Activated naive CD8-positive, alpha-beta T cell treated with anti-CD3 and anti-CD28 coated beads for 36 hours (primary cell): ENCODE results near the gene NUMB. TPM values are rescaled to one million over a fixed set of nuclear protein-coding genes. Genes with fewer than 3 reads are reported as not detected.
"Not testable (repeated sequence)": the region's sequence is repeated elsewhere in the genome, so short reads cannot be mapped to it uniquely, and the experiment has no call there.

ENCODE experiments used
- DNase-seq: peaks from one replicate; pipeline ENCODE4 v3.0.0; 2021
- H3K27ac Mint-ChIP-seq: one replicate; pipeline ENCODE4 v1.8.0; 2022; ENCODE audit warnings: mild to moderate bottlenecking, moderate library complexity, mixed read lengths
- H3K27me3 Mint-ChIP-seq: one replicate; pipeline ENCODE4 v1.8.0; 2022; ENCODE audit warnings: mild to moderate bottlenecking, mixed read lengths
- H3K36me3 Mint-ChIP-seq: one replicate; pipeline ENCODE4 v1.8.0; 2021; ENCODE audit warnings: mild to moderate bottlenecking, mixed read lengths
- H3K4me1 Mint-ChIP-seq: one replicate; pipeline ENCODE4 v1.8.0; 2021; ENCODE audit warnings: mixed read lengths
- H3K4me3 Mint-ChIP-seq: one replicate; pipeline ENCODE4 v1.8.0; 2022; ENCODE audit warnings: mild to moderate bottlenecking, moderate library complexity, mixed read lengths
- H3K9me3 Mint-ChIP-seq: one replicate; pipeline ENCODE4 v1.8.0; 2022; ENCODE audit warnings: mixed read lengths
- total RNA-seq, 2 experiments: library from RNA; stranded (reverse); gene quantifications; one replicate each; pipeline ENCODE4 v1.2.3, GENCODE V29; 2021

The NUMB gene
- total RNA-seq, 2 experiments from 2014 or later, result 27.3 to 32.4 TPM

DNA sequence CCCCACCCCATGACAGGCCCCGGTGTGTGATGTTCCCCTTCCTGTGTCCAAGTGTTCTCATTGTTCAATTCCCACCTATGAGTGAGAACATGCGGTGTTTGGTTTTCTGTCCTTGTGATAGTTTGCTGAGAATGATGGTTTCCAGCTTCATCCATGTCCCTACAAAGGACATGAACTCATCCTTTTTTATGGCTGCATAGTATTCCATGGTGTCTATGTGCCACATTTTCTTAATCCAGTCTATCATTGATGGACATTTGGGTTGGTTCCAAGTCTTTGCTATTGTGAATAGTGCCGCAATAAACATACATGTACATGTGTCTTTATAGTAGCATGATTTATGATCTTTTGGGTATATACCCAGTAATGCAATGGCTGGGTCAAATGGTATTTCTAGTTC lies 52.1 kb downstream of the NUMB start:
- peaks cover 20% of the 10 kb centered on the region for H3K36me3 Mint-ChIP-seq
- not testable (repeated sequence) for H3K4me3 Mint-ChIP-seq, H3K27me3 Mint-ChIP-seq, DNase-seq, H3K4me1 Mint-ChIP-seq, H3K27ac Mint-ChIP-seq, H3K9me3 Mint-ChIP-seq

DNA sequence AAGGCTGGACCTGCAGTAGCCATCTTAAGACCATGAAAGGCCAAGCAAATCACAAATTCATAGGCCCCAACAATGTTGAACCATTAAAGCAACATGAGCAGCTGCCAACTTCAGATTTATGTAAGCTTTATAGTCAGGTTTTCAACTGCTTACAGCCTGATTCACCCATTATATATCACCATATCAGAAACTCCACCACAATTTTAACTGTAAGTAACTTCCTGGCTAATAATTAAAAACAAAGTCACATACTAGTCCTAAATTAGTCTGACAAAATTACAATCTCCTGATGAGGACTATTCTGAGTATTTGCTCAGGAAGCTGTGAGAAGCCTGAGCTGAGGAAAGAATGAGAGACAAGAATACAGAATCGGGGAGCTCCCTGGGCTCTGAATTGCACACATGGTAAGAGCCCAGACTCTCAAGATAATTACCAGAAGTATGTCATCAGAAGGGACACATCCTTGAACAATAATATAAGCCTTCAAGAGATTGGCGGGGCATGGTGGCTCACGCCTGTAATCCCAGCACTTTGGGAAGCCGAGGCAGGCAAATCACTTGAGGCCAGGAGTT lies 55.1 kb downstream of the NUMB start:
- H3K4me3 Mint-ChIP-seq, result no peak overlapping the region
- no peak for DNase-seq
- H3K36me3 Mint-ChIP-seq, result peaks cover 14% of the 10 kb centered on the region
- H3K4me1 Mint-ChIP-seq, result peaks cover 4% of the 10 kb centered on the region
- no peak overlapping the region for H3K27ac Mint-ChIP-seq
- peaks cover 3% of the 10 kb centered on the region for H3K9me3 Mint-ChIP-seq
- H3K27me3 Mint-ChIP-seq, result no peaks in the 10 kb centered on the region

DNA sequence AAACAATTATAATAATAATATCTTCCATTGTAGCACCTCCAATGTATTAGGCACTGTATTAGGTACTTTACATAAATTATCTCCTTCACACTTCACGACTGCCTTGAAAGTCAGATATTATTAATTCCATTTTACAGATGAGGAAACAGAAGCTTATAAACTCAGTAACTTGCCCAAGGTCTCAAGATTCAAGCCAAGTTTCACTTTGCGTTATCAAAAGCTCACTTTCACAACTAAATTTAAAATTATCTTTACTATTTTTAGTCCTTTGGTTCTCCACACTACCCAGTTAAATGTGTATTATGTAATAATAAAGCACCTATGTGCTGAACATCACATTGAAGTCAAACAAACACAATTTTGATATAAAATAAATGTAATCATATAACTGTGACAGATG lies 55.8 kb downstream of the NUMB start:
- Mint-ChIP-seq H3K27me3 (no peaks in the 10 kb centered on the region), H3K9me3 (peaks cover 3% of the 10 kb centered on the region), H3K36me3 (peaks cover 14% of the 10 kb centered on the region), H3K27ac (no peak overlapping the region), H3K4me1 (peaks cover 4% of the 10 kb centered on the region), H3K4me3 (no peak overlapping the region)
- no peak for DNase-seq

DNA sequence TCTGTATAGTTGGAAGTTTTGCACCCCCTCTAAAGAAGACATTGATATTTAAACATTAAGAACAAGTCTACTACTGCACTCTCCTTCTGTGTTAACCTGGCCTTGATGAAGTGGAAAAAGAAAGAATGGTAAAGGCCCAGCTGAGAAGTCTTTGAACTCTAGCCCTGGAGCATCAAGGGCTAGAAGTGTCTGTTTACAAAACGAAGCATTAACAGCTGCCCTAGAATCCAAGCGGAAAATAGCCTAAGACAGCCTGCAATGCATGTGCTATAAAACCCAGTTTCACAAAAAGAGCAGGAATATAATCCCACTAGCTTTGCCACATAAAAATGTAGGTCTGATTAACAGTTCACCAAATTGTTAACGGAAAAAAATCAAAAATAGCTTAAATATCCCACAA lies 60.5 kb downstream of the NUMB start:
- peaks cover 2% of the 10 kb centered on the region for H3K36me3 Mint-ChIP-seq
- H3K27me3 Mint-ChIP-seq, result no peaks in the 10 kb centered on the region
- H3K4me3 Mint-ChIP-seq, result no peak overlapping the region
- no peak for DNase-seq
- no peak overlapping the region for H3K27ac Mint-ChIP-seq
- peaks cover 11% of the 10 kb centered on the region for H3K4me1 Mint-ChIP-seq
- no peaks in the 10 kb centered on the region for H3K9me3 Mint-ChIP-seq

DNA sequence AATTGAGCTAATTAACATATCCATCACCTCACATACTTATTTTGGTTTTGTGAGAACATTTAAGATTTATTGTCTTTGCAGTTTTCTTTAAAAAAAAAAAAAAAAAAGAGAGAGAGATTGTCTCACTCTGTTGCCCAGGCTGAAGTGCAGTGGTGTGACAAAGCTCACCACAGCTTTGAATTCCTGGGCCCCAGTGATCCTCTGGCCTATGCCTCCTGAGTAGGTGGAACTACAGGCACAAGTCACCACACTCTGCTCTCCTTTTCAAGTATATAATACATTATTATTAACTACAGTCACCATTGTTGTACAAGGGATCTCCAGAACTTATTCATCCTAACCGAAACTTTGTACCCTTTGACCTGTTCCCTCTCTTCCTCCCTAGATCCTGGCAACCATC lies 64.0 kb downstream of the NUMB start:
- Mint-ChIP-seq H3K4me3 (no peak overlapping the region), H3K9me3 (no peaks in the 10 kb centered on the region), H3K27ac (no peak overlapping the region), H3K4me1 (peaks cover 15% of the 10 kb centered on the region), H3K36me3 (peaks cover 2% of the 10 kb centered on the region), H3K27me3 (no peaks in the 10 kb centered on the region)
- no peak for DNase-seq

DNA sequence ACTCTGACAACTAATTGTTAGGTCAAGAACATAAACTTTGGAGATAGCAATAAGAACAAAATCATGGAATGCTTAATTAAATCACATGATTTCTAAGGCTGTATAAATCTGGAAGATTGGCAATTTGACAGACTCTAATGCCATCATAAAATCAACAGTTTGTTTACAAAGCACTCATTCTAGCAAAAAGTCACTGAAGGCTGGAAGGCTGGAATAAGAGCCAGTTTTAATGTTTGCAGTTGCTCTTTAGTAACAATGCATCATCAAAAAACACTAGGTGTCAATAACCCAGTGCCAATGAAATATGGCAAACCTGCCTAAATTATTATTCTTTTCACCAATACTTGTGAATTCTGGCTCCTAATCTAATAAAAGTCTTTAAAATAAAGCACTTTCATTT lies 65.0 kb downstream of the NUMB start:
- Mint-ChIP-seq H3K36me3 (peaks cover 2% of the 10 kb centered on the region), H3K4me1 (peaks cover 15% of the 10 kb centered on the region), H3K4me3 (no peak overlapping the region), H3K9me3 (no peaks in the 10 kb centered on the region), H3K27me3 (no peaks in the 10 kb centered on the region), H3K27ac (no peak overlapping the region)
- no peak for DNase-seq

DNA sequence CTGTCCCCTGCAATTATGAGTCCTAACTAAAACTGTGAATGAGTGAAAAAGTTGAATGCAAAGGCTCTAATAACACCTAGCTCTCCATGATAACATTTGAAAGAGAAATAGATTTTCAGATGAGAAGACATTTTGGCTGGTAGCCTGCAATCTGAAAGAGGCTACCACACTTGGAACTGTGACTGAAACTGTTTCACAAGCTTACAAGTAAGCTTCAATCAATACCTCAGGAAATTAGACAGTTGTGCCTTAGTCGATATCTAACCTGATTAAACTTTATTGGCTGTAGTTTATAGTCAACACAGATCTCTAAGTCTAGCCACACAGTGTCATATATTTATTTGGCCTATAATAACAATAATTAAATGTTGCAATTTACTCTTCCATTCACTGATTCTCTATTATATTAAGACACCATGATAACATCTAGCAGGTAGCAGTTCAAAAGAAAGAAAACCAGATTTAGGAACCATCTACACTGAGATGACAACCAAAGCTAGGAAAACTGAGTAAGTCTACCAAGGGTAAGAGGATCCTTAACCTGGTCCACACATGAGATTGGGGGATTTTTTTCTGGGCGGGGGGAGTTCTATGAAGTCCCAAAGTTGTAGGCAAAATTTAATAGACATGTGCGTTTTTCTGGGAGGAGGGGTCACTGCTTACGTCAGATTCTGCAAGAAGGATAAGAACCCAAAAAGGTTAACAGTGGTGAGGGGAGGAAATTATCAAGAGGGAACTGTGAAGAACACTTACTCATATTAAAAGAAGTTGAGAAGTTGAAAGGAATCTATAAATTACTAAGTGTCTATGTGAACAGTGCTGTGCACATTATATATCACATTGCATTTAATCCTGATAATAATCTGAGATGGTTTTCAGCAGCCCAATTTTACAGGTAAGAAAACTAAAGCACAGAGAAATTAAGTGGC lies 65.8 kb downstream of the NUMB start:
- Mint-ChIP-seq H3K4me1 (peaks cover 15% of the 10 kb centered on the region), H3K36me3 (peaks cover 2% of the 10 kb centered on the region), H3K27ac (no peak overlapping the region), H3K27me3 (no peaks in the 10 kb centered on the region), H3K9me3 (no peaks in the 10 kb centered on the region), H3K4me3 (no peak overlapping the region)
- no peak for DNase-seq

DNA sequence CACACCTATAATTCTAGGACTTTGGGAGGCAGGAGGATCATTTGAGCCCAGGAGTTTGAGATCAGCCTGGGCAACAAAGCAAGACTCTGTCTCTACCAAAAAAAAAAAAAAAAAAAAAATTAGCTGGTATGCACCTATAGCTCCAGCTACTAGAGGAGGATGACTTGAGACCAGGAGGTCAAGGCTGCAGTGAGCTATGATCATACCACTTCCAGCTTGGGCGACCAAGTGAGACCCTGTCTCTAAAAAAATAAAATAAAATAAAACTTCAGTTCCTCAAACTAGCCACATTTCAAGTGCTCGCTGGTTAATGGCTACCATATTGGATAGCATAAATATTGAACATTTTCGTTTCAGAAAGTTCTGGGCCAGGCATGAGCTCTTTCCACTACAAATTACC lies 70.5 kb downstream of the NUMB start:
- H3K4me1 Mint-ChIP-seq, DNase-seq, H3K27ac Mint-ChIP-seq, H3K27me3 Mint-ChIP-seq, H3K4me3 Mint-ChIP-seq: not testable (repeated sequence)
- Mint-ChIP-seq H3K9me3 (peaks cover 11% of the 10 kb centered on the region), H3K36me3 (peaks cover 15% of the 10 kb centered on the region)

DNA sequence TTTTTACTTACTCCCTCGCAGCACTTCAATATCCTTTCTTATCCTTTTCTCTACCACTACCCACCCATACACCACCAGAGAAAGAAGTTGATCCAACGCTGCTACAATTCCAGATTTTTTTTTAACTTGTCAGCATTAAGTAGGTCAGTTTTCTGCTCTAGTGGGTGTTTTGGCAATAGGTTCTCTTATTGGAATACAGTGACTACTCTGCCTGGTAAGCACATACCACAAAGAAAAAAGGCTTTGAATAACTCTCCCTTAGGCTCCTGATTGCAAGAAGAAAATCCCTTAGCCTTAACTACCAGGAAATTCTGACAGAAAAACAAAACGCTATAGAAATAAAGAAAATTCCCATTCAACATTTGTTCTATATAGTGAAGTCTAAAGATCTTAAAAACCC lies 72.0 kb downstream of the NUMB start:
- H3K27me3 Mint-ChIP-seq, result no peaks in the 10 kb centered on the region
- no peak overlapping the region for H3K27ac Mint-ChIP-seq
- DNase-seq, result no peak
- H3K36me3 Mint-ChIP-seq, result peaks cover 22% of the 10 kb centered on the region
- peaks cover 14% of the 10 kb centered on the region for H3K9me3 Mint-ChIP-seq
- H3K4me1 Mint-ChIP-seq, result no peaks in the 10 kb centered on the region
- H3K4me3 Mint-ChIP-seq, result no peak overlapping the region

DNA sequence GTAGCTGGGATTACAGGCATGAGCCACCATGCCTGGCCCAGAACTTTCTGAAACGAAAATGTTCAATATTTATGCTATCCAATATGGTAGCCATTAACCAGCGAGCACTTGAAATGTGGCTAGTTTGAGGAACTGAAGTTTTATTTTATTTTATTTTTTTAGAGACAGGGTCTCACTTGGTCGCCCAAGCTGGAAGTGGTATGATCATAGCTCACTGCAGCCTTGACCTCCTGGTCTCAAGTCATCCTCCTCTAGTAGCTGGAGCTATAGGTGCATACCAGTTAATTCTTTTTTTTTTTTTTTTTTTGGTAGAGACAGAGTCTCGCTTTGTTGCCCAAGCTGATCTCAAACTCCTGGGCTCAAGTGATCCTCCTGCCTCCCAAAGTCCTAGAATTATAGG lies 73.3 kb downstream of the NUMB start:
- peaks cover 14% of the 10 kb centered on the region for H3K9me3 Mint-ChIP-seq
- peaks cover 22% of the 10 kb centered on the region for H3K36me3 Mint-ChIP-seq
- H3K27me3 Mint-ChIP-seq, DNase-seq, H3K27ac Mint-ChIP-seq, H3K4me3 Mint-ChIP-seq, H3K4me1 Mint-ChIP-seq: not testable (repeated sequence)

DNA sequence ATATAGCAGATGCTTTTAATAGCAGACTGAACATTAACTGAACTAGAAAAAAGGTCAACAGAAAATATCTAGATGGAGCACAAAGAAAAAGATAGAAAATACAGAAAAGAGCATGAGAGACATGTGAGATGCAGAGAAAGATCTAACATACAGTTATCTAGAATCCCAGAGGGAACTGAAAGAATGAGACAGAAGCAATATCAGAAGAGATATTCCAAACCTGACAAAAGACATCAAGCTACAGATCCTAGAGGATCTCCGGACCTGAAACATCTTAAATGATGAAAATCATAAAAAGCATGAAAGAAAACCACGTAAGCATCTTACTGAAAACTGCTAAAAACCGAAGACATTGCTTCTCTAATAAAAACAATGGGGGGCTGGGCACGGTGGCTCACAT lies 75.0 kb downstream of the NUMB start:
- peaks cover 2% of the 10 kb centered on the region for H3K4me1 Mint-ChIP-seq
- H3K36me3 Mint-ChIP-seq, result peaks cover 22% of the 10 kb centered on the region
- H3K27ac Mint-ChIP-seq, result no peak overlapping the region
- H3K9me3 Mint-ChIP-seq, result peaks cover 14% of the 10 kb centered on the region
- H3K4me3 Mint-ChIP-seq, result no peak overlapping the region
- no peaks in the 10 kb centered on the region for H3K27me3 Mint-ChIP-seq
- no peak for DNase-seq

DNA sequence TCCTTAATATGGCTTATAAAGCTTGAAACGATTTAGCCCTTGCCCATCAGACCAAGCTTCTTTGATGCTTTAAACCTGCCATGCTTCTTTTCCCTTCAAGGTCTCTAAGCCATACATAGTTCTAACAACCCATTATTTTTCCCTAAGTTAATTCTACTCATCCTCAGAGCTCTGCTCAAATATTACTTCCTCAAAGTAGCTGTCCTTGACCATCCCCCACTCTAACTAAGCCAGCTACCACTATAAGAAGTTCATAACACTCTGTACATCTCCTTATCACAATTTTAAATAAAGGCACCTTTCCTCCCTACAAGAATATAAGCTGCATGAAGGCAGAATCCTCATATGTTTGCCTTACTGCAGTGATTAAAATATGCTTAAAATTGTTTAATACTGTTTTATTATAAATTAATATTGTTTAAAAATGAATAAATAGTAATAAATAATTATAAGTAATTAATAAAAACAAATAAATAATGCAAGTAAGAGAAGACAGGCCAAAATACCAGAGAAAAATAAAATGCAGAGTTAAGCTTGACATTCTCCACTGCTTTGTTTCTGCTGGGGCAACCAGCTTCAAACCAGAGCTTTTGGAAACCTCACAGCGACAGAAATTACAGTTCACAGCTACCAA lies 76.8 kb downstream of the NUMB start:
- Mint-ChIP-seq H3K4me1 (peaks cover 2% of the 10 kb centered on the region), H3K9me3 (peaks cover 14% of the 10 kb centered on the region), H3K4me3 (no peak overlapping the region), H3K27ac (no peak overlapping the region), H3K36me3 (peaks cover 23% of the 10 kb centered on the region), H3K27me3 (no peaks in the 10 kb centered on the region)
- no peak for DNase-seq

DNA sequence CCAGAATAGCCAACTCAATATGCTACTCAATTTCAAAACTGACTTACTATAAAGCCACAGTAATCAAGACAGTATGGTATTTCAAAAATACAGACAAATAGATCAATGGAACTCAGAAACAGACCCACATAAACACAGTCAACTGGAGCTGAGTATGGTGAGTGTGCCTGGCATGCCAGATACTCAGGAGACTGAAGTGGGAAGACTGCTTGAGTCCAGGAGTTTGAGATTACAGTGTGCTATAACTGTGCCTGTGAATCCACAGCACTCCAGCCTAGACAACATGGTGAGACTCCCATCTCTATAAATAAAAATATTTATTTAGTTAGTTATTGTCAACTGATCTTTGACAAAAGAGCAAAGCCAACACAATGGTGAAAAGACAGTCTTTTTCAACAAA lies 81.8 kb downstream of the NUMB start:
- no peak for DNase-seq
- H3K36me3 Mint-ChIP-seq, result peaks cover 1% of the 10 kb centered on the region
- no peak overlapping the region for H3K27ac Mint-ChIP-seq
- H3K4me3 Mint-ChIP-seq, result no peak overlapping the region
- no peaks in the 10 kb centered on the region for H3K27me3 Mint-ChIP-seq
- H3K9me3 Mint-ChIP-seq, result no peaks in the 10 kb centered on the region
- H3K4me1 Mint-ChIP-seq, result peaks cover 8% of the 10 kb centered on the region

DNA sequence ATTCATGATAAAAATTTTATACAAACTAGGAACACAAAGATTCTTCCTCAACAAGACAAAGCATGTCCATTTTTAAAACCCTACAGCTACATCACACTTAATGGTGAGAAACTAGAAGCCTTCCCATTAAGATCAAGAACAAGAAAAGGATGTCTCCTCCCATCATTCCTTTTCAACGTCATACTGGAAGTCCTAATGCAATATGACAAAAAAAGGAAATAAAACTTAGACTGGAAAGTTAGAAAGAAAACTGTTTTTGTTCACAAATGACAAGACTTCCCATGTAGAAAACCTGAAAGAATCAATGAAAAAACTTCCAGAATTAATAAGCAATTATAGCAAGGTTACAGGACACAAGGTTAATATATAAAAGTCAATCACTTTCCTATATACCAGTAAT lies 82.5 kb downstream of the NUMB start:
- Mint-ChIP-seq H3K27ac (no peak overlapping the region), H3K4me1 (peaks cover 8% of the 10 kb centered on the region), H3K4me3 (no peak overlapping the region), H3K36me3 (peaks cover 1% of the 10 kb centered on the region), H3K9me3 (no peaks in the 10 kb centered on the region), H3K27me3 (no peaks in the 10 kb centered on the region)
- DNase-seq, result no peak

DNA sequence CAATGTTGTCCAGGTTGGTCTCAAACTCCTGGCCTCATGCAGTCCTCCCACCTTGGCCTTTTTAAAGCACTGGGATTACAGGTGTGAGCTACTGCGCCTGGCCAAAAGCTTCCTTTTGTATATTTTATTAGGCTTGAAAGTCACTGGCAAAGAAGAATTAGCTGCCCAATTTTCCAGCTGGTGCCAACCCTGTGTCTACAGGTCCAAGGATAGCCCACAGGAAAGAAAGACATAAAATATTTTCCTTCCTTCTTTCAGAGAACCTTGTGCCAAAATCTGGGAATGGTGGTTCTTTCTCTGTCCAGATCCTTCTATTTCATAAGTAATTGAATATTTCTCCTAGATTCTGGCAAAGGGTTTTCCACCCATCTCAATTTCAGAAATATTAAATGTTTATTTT lies 84.1 kb downstream of the NUMB start:
- no peak overlapping the region for H3K4me3 Mint-ChIP-seq
- H3K36me3 Mint-ChIP-seq, result peaks cover 1% of the 10 kb centered on the region
- DNase-seq, result no peak
- no peaks in the 10 kb centered on the region for H3K27me3 Mint-ChIP-seq
- H3K27ac Mint-ChIP-seq, result no peak overlapping the region
- H3K9me3 Mint-ChIP-seq, result no peaks in the 10 kb centered on the region
- H3K4me1 Mint-ChIP-seq, result peaks cover 5% of the 10 kb centered on the region
